Left lung (tissue), 10 donors: Measurements from ENCODE around the gene DOCK4. TPM values are rescaled to one million over a fixed set of nuclear protein-coding genes. Genes with fewer than 3 reads are reported as not detected.

Experiments used
- ATAC-seq: fragments of 200-7000 bp; cut with Tn5 transposase; one replicate; pipeline ENCODE4 v1.9.1; 2020; ENCODE audit warnings: moderate library complexity
- DNase-seq, 4 donors: peaks; one replicate each; pipeline ENCODE4 v3.0.0-alpha.2; 2013 to 2020
- H3K27ac ChIP-seq, 2 donors: fragments of 200-600 bp; sonication (generic) in 1 of 2; one replicate each; pipeline versions ENCODE4 v1.5.0 to v1.8.0; 2020 to 2021
- H3K27me3 ChIP-seq, 2 donors: fragments of 200-600 bp; sonication (generic) in 1 of 2; one replicate each; pipeline versions ENCODE4 v1.5.0 to v1.8.0; 2020 to 2021
- H3K36me3 ChIP-seq, 2 donors: fragments of 200-600 bp; sonication (generic) in 1 of 2; one replicate each; pipeline versions ENCODE4 v1.5.0 to v1.8.0; 2020 to 2021
- H3K4me1 ChIP-seq, 2 donors: fragments of 200-600 bp; one replicate each; pipeline ENCODE4 v1.8.0; 2021
- H3K4me3 ChIP-seq, 2 donors: fragments of 200-600 bp; sonication (generic) in 1 of 2; one replicate each; pipeline versions ENCODE4 v1.5.0 to v1.8.0; 2020 to 2021; ENCODE audit warnings: mild to moderate bottlenecking in 1 of 2
- H3K9me3 ChIP-seq, 2 donors: fragments of 200-600 bp; sonication (generic) in 1 of 2; one replicate each; pipeline versions ENCODE4 v1.5.0 to v1.8.0; 2020 to 2021
- CTCF ChIP-seq, 2 donors: fragments of 200-600 bp; sonication (generic) in 1 of 2; IDR thresholded peaks; one replicate each; pipeline versions ENCODE4 v1.5.0 to v1.8.0; 2021; ENCODE audit warnings: antibody characterized with exemption in 2 of 2
- intact Hi-C, 2 donors: fragments of 100-400 bp; cut with DNase I; formaldehyde crosslinking; loops; one replicate each; pipeline versions ENCODE4 v1.11.2 to v1.14.2; 2022
- polyA plus RNA-seq, 6 donors: library from polyadenylated mRNA; unstranded; fragments of 120-200 nt; gene quantifications; one replicate each; pipeline ENCODE4 v1.2.1, GENCODE V29; 2013; ENCODE audit not compliant: insufficient read length in 6 of 6
- total RNA-seq, 2 donors: library from RNA; stranded (reverse); fragmentation: NEBNext Ultra II Directional; extraction: Animal tissue kit (Norgen Biotek cat#: 25700); gene quantifications; one replicate each; pipeline ENCODE4 v1.2.1, GENCODE V29; 2021
- donor health status: DM: no; HTN: yes; CAD: no.
- donor health status: DM: no; HTN: no; CAD: no.

Gene DOCK4
- total and polyA plus RNA-seq, 8 donors = 38.9 to 64.3 (median 52.5) TPM

- H3K4me3 ChIP-seq = no peak overlapping the region
- H3K4me1 ChIP-seq = no peaks in the 10 kb centered on the region
- intact Hi-C loops = no loop called here
- no peaks in the 10 kb centered on the region for H3K9me3 ChIP-seq
- H3K36me3 ChIP-seq = peaks cover 0 to 20% of the 10 kb centered on the region in 2 donors
- DNase-seq (no peak), ATAC-seq (no peak)
- no peak overlapping the region for H3K27ac ChIP-seq
- no peaks in the 10 kb centered on the region for H3K27me3 ChIP-seq
- no peak for TF ChIP-seq CTCF (IDR thresholded peaks at IDR 0.05)
These were observed 440.2 kb downstream of the DOCK4 start for GRCh38 chr7:111765751-111766643.

GRCh38 chr7:111763221-111763801, 442.9 kb downstream of the DOCK4 start:
- peaks cover 0 to 24% of the 10 kb centered on the region in 2 donors for H3K36me3 ChIP-seq
- H3K27ac ChIP-seq = no peak overlapping the region
- DNase-seq = no peak
- ATAC-seq = peak; percentile 72
- peak; percentile 37 to 45 for TF ChIP-seq CTCF (IDR thresholded peaks at IDR 0.05)
- H3K9me3 ChIP-seq = no peaks in the 10 kb centered on the region
- H3K4me3 ChIP-seq = no peak overlapping the region
- intact Hi-C loops = no loop called here
- H3K27me3 ChIP-seq = no peaks in the 10 kb centered on the region
- H3K4me1 ChIP-seq = no peaks in the 10 kb centered on the region

GRCh38 chr7:111762799-111763198, 443.4 kb downstream of the DOCK4 start:
- no peak for TF ChIP-seq CTCF (IDR thresholded peaks at IDR 0.05)
- DNase-seq (no peak), ATAC-seq (no peak)
- intact Hi-C loops = no loop called here
- Histone ChIP-seq H3K27ac (no peak overlapping the region), H3K9me3 (no peaks in the 10 kb centered on the region), H3K4me1 (no peaks in the 10 kb centered on the region), H3K36me3 (peaks cover 0 to 26% of the 10 kb centered on the region in 2 donors), H3K27me3 (no peaks in the 10 kb centered on the region), H3K4me3 (no peak overlapping the region)

- Histone ChIP-seq H3K27me3 (no peaks in the 10 kb centered on the region), H3K27ac (no peak overlapping the region), H3K4me1 (no peaks in the 10 kb centered on the region), H3K4me3 (no peak overlapping the region), H3K9me3 (no peaks in the 10 kb centered on the region), H3K36me3 (peaks cover 0 to 26% of the 10 kb centered on the region in 2 donors)
- TF ChIP-seq CTCF (IDR thresholded peaks at IDR 0.05) = no peak
- no peak for ATAC-seq
- DNase-seq = no peak
- intact Hi-C loops = no loop called here
These were observed 444.0 kb downstream of the DOCK4 start for GRCh38 chr7:111762211-111762610.

- intact Hi-C loops = no loop called here
- Histone ChIP-seq H3K4me1 (no peaks in the 10 kb centered on the region), H3K4me3 (no peak overlapping the region), H3K27me3 (no peaks in the 10 kb centered on the region), H3K27ac (no peak overlapping the region), H3K36me3 (peaks cover 0 to 26% of the 10 kb centered on the region in 2 donors), H3K9me3 (no peaks in the 10 kb centered on the region)
- DNase-seq = no peak
- TF ChIP-seq CTCF (IDR thresholded peaks at IDR 0.05) = no peak
- ATAC-seq = no peak
These were observed 446.2 kb downstream of the DOCK4 start for GRCh38 chr7:111760043-111760442.
